ENCODE results near the gene ETFB. TPM values are rescaled to one million over a fixed set of nuclear protein-coding genes. Genes with fewer than 3 reads are reported as not detected.

Gene ETFB
- total RNA-seq, 1 donor from 2014 or later: 77.7 TPM

GRCh38 chr19:51394050-51394836 is 28.1 kb upstream of the ETFB start:
- no peaks in the 10 kb centered on the region for H3K9me3 Mint-ChIP-seq (ENCODE audit: unreplicated experiment)
- TF ChIP-seq CTCF (IDR thresholded peaks at IDR 0.05; ENCODE audit: partially characterized antibody, unreplicated experiment): no peak
- H3K4me1 Mint-ChIP-seq (ENCODE audit: low read depth, unreplicated experiment): peaks cover 3% of the 10 kb centered on the region
- peak overlapping the region; percentile 94 for H3K27ac Mint-ChIP-seq (ENCODE audit: unreplicated experiment)
- peak overlapping the region; percentile 88 for H3K4me3 Mint-ChIP-seq (ENCODE audit: unreplicated experiment)
- H3K36me3 Mint-ChIP-seq (ENCODE audit: unreplicated experiment): no peaks in the 10 kb centered on the region
- peak; percentile 91 for DNase-seq
- H3K27me3 Mint-ChIP-seq (ENCODE audit: unreplicated experiment): peaks cover 2% of the 10 kb centered on the region

- H3K27me3 Mint-ChIP-seq (ENCODE audit: unreplicated experiment): peaks cover 2% of the 10 kb centered on the region
- no peak for TF ChIP-seq CTCF (IDR thresholded peaks at IDR 0.05; ENCODE audit: partially characterized antibody, unreplicated experiment)
- peaks cover 2% of the 10 kb centered on the region for H3K9me3 Mint-ChIP-seq (ENCODE audit: unreplicated experiment)
- peaks cover 3% of the 10 kb centered on the region for H3K4me1 Mint-ChIP-seq (ENCODE audit: low read depth, unreplicated experiment)
- H3K36me3 Mint-ChIP-seq (ENCODE audit: unreplicated experiment): no peaks in the 10 kb centered on the region
- no peak overlapping the region for H3K27ac Mint-ChIP-seq (ENCODE audit: unreplicated experiment)
- DNase-seq: no peak
- no peak overlapping the region for H3K4me3 Mint-ChIP-seq (ENCODE audit: unreplicated experiment)
Observed at GRCh38 chr19:51392701-51393100, 26.5 kb upstream of the ETFB start.

GRCh38 chr19:51391073-51391611 is 25.0 kb upstream of the ETFB start:
- Mint-ChIP-seq H3K36me3 (ENCODE audit: unreplicated experiment) (no peaks in the 10 kb centered on the region), H3K9me3 (ENCODE audit: unreplicated experiment) (peaks cover 2% of the 10 kb centered on the region), H3K4me3 (ENCODE audit: unreplicated experiment) (no peak overlapping the region), H3K4me1 (ENCODE audit: low read depth, unreplicated experiment) (peaks cover 3% of the 10 kb centered on the region), H3K27me3 (ENCODE audit: unreplicated experiment) (peaks cover 4% of the 10 kb centered on the region), H3K27ac (ENCODE audit: unreplicated experiment) (no peak overlapping the region)
- DNase-seq: no peak
- no peak for TF ChIP-seq CTCF (IDR thresholded peaks at IDR 0.05; ENCODE audit: partially characterized antibody, unreplicated experiment)

GRCh38 chr19:51389143-51389542 is 23.0 kb upstream of the ETFB start:
- peaks cover 1% of the 10 kb centered on the region for H3K27me3 Mint-ChIP-seq (ENCODE audit: unreplicated experiment)
- no peak for DNase-seq
- H3K27ac Mint-ChIP-seq (ENCODE audit: unreplicated experiment): no peak overlapping the region

More at GRCh38 chr19:51389143-51389542, 23.0 kb upstream of the ETFB start:
- no peak for TF ChIP-seq CTCF (IDR thresholded peaks at IDR 0.05; ENCODE audit: partially characterized antibody, unreplicated experiment)
- H3K36me3 Mint-ChIP-seq (ENCODE audit: unreplicated experiment): no peaks in the 10 kb centered on the region
- peaks cover 2% of the 10 kb centered on the region for H3K9me3 Mint-ChIP-seq (ENCODE audit: unreplicated experiment)
- H3K4me3 Mint-ChIP-seq (ENCODE audit: unreplicated experiment): no peak overlapping the region
- H3K4me1 Mint-ChIP-seq (ENCODE audit: low read depth, unreplicated experiment): peaks cover 3% of the 10 kb centered on the region

Data from glutamatergic neuron (in vitro differentiated cells).